ENCODE data around the gene YIF1B. TPM values are rescaled to one million over a fixed set of nuclear protein-coding genes. Genes with fewer than 3 reads are reported as not detected.

YIF1B gene
- total and polyA plus RNA-seq, 2 of the 4 experiments (the other 2 are of a cell fraction): 72.2 to 165 TPM

GRCh38 chr19:38265921-38266429 lies 49.8 kb downstream of the YIF1B start:
- Histone ChIP-seq H2AK5ac (ENCODE audit: low read depth, low read length) (peak overlapping the region; percentile 8; the same call in 1 of the 2 replicates), H2BK120ac (ENCODE audit: low read depth, low read length) (no peak overlapping the region), H3K18ac (ENCODE audit: low read depth, low read length) (no peak overlapping the region), H3K9me3 (ENCODE audit: control insufficient read depth, insufficient read depth, low read length) (no peaks in the 10 kb centered on the region), H3K4me1 (ENCODE audit: control insufficient read depth, insufficient read depth, low read length) (peaks cover 21% of the 10 kb centered on the region), H4K5ac (ENCODE audit: low read depth, low read length) (no peak overlapping the region), H3K23ac (ENCODE audit: low read depth, low read length) (no peak overlapping the region), H2BK15ac (ENCODE audit: low read depth, low read length) (no peak overlapping the region; the same call in 2 of the 3 replicates), H3K9me1 (ENCODE audit: insufficient read depth, low read length) (peaks cover 23% of the 10 kb centered on the region), H4K91ac (ENCODE audit: insufficient read depth, low read depth, low read length) (no peak overlapping the region), H2BK20ac (ENCODE audit: low read depth, low read length) (no peak overlapping the region; the same call in 1 of the 2 replicates), H2AK9ac (replicated peaks; ENCODE audit: low read depth, low read length, poor library complexity) (peak overlapping the region; percentile 34), H3K4me2 (ENCODE audit: low read depth, low read length) (no peak overlapping the region), H3K27ac (ENCODE audit: insufficient read depth, low read length) (no peak overlapping the region), H3K56ac (ENCODE audit: extremely low read depth, insufficient read depth, low read length) (no peak overlapping the region), H4K8ac (ENCODE audit: low read depth in 2 of 2, low read length in 2 of 2) (no peak overlapping the region), H2AFZ (replicated peaks; ENCODE audit: low read length, poor library complexity) (no peak overlapping the region), H3K27me3 (ENCODE audit: control insufficient read depth, insufficient read depth, low read length) (no peaks in the 10 kb centered on the region; the same call in 1 of the 2 replicates), H3K4ac (ENCODE audit: low read depth, low read length) (no peak overlapping the region), H3K79me1 (ENCODE audit: low read depth in 1 of 2, low read length in 2 of 2) (no peaks in the 10 kb centered on the region), H2BK5ac (ENCODE audit: low read depth, low read length, poor library complexity, severe bottlenecking) (no peak overlapping the region), H4K20me1 (ENCODE audit: insufficient read depth, low read length) (no peaks in the 10 kb centered on the region), H3K14ac (replicated peaks; ENCODE audit: low read depth, low read length) (no peak overlapping the region), H3K36me3 (ENCODE audit: control insufficient read depth, insufficient read depth, low read length) (no peaks in the 10 kb centered on the region), H3K9ac (ENCODE audit: low read depth, low read length) (no peak overlapping the region), H3K4me3 (ENCODE audit: insufficient read depth, low read depth, low read length) (no peak overlapping the region)
- intact Hi-C loops (cut with micrococcal nuclease): no loop called here
- TF ChIP-seq MXI1 (IDR thresholded peaks at IDR 0.05; ENCODE audit: borderline replicate concordance, low read depth, low read length): no peak
- no peak for TF ChIP-seq MAFK (IDR thresholded peaks at IDR 0.05; ENCODE audit: low read depth, low read length)
- TF ChIP-seq CTCF (conservative IDR thresholded peaks at IDR 0.05; ENCODE audit: low read depth, low read length): no peak
- TF ChIP-seq CHD1 (IDR thresholded peaks at IDR 0.05; ENCODE audit: low read depth, low read length): no peak
- TF ChIP-seq RFX5 (IDR thresholded peaks at IDR 0.05; ENCODE audit: low read depth, low read length): no peak
- TF ChIP-seq SMC3 (IDR thresholded peaks at IDR 0.05; ENCODE audit: low read depth, low read length): no peak
- TF ChIP-seq BHLHE40 (IDR thresholded peaks at IDR 0.05; ENCODE audit: low read depth, low read length): no peak
- TF ChIP-seq NFE2L2 (IDR thresholded peaks at IDR 0.05; ENCODE audit: low read depth, low read length): no peak
- no peak for TF ChIP-seq RCOR1 (IDR thresholded peaks at IDR 0.05; ENCODE audit: insufficient replicate concordance, low read length)
- TF ChIP-seq ELK1 (IDR thresholded peaks at IDR 0.05; ENCODE audit: borderline replicate concordance, low read depth, low read length): no peak
- no peak for TF ChIP-seq POLR2A (IDR thresholded peaks at IDR 0.05; ENCODE audit: low read depth, low read length)
- no peak for TF ChIP-seq FOS (IDR thresholded peaks at IDR 0.05; ENCODE audit: low read depth, low read length)
- TF ChIP-seq RAD21 (IDR thresholded peaks at IDR 0.05; ENCODE audit: low read length): no peak
- no peak for TF ChIP-seq CEBPB (IDR thresholded peaks at IDR 0.05; ENCODE audit: low read depth, low read length)
- no peak for TF ChIP-seq USF2 (IDR thresholded peaks at IDR 0.05; ENCODE audit: low read depth, low read length)
- TF ChIP-seq MAZ (IDR thresholded peaks at IDR 0.05; ENCODE audit: borderline replicate concordance, low read depth, low read length): no peak
- WGBS, 2 experiments (ENCODE audit: extremely low coverage in 2 of 2, insufficient read length in 1 of 2): 97% methylated on average over 5 of the region's 12 CpGs; no CpG with 5 or more reads in 1 of the 2 experiments
- ATAC-seq (ENCODE audit: low read depth) (no peak), DNase-seq (no peak)
- dilution Hi-C loops (cut with HindIII; ENCODE audit: low sequenced_read_pairs, unreplicated experiment): no loop called here
- POLR2A ChIA-PET (ENCODE audit: unreplicated experiment): no interaction called here
- CTCF ChIA-PET: no interaction called here
- in situ Hi-C loops (cut with MboI; ENCODE audit: low sequenced_read_pairs): no loop called here
- BruUV-seq (replicated peaks): no TSS peak
